ENCODE data around the gene MYL10. TPM values are rescaled to one million over a fixed set of nuclear protein-coding genes. Genes with fewer than 3 reads are reported as not detected.

The MYL10 gene
- total RNA-seq, 1 donor, result not detected

- no peak overlapping the region for H3K4me3 ChIP-seq (ENCODE audit: low read depth, low read length)
- TF ChIP-seq, protein P1, sequence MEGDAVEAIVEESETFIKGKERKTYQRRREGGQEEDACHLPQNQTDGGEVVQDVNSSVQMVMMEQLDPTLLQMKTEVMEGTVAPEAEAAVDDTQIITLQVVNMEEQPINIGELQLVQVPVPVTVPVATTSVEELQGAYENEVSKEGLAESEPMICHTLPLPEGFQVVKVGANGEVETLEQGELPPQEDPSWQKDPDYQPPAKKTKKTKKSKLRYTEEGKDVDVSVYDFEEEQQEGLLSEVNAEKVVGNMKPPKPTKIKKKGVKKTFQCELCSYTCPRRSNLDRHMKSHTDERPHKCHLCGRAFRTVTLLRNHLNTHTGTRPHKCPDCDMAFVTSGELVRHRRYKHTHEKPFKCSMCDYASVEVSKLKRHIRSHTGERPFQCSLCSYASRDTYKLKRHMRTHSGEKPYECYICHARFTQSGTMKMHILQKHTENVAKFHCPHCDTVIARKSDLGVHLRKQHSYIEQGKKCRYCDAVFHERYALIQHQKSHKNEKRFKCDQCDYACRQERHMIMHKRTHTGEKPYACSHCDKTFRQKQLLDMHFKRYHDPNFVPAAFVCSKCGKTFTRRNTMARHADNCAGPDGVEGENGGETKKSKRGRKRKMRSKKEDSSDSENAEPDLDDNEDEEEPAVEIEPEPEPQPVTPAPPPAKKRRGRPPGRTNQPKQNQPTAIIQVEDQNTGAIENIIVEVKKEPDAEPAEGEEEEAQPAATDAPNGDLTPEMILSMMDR (IDR thresholded peaks at IDR 0.05; ENCODE audit: insufficient read depth, low read depth, low read length), result no peak
- DNase-seq (ENCODE audit: low read depth), result peak; percentile 87
These were observed 40.8 kb downstream of the MYL10 start for GRCh38 chr7:101588131-101588935.

GRCh38 chr7:101586906-101587677 is 42.0 kb downstream of the MYL10 start:
- no peak for DNase-seq (ENCODE audit: low read depth)
- TF ChIP-seq, protein P1 (IDR thresholded peaks at IDR 0.05; ENCODE audit: insufficient read depth, low read depth, low read length), result no peak
- no peak overlapping the region for H3K4me3 ChIP-seq (ENCODE audit: low read depth, low read length)

DNA sequence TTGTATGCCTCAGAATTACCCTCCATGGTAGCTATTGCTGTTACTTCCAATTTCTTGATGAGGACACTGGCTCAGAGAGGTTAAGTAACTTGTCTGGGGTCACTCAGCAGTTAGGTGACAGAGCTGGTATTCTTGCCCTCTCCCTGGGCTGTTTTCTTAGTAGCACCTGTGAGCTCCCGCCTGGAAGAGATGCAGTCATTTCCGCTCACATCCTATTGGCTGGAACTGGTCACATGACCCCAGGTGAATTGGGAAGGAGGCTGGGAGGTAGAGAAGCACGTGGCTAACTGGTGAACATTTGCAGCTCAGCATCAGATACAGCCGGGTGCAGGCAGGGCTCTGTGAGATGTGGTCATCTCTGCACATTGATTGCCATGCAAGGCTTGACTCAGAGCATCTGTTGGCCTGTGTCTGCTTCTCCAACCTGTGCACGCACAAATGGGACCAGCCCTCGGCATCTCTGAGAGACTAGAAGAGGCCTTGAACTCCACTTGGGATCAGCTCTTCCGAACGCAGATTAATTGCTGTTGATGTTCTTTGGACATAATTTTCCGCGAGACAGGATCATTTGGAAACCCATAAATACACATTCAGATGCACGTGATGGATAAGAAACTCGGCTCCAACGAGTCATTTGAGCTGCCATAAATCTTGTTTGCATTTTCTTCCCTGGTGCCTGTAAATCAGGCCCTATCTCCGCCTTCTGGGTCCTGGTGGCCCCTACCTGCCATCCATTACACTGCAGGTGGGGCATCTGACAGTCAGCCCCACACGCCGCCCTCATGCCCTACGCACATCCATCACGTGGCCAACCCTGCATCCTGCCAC is 42.8 kb downstream of the MYL10 start:
- no peak for DNase-seq (ENCODE audit: low read depth)
- TF ChIP-seq, protein P1 (IDR thresholded peaks at IDR 0.05; ENCODE audit: insufficient read depth, low read depth, low read length), result no peak
- no peak overlapping the region for H3K4me3 ChIP-seq (ENCODE audit: low read depth, low read length)

- TF ChIP-seq, protein P1 (IDR thresholded peaks at IDR 0.05; ENCODE audit: insufficient read depth, low read depth, low read length), result no peak
- no peak for DNase-seq (ENCODE audit: low read depth)
- no peak overlapping the region for H3K4me3 ChIP-seq (ENCODE audit: low read depth, low read length)
These were observed 46.1 kb downstream of the MYL10 start for GRCh38 chr7:101582971-101583370.

- peak; percentile 21 for DNase-seq (ENCODE audit: low read depth)
- no peak overlapping the region for H3K4me3 ChIP-seq (ENCODE audit: low read depth, low read length)
- TF ChIP-seq, protein P1 (IDR thresholded peaks at IDR 0.05; ENCODE audit: insufficient read depth, low read depth, low read length), result no peak
These were observed 47.2 kb downstream of the MYL10 start for GRCh38 chr7:101581891-101582290.

- TF ChIP-seq, protein P1 (IDR thresholded peaks at IDR 0.05; ENCODE audit: insufficient read depth, low read depth, low read length), result no peak
- DNase-seq (ENCODE audit: low read depth), result no peak
- H3K4me3 ChIP-seq (ENCODE audit: low read depth, low read length), result no peak overlapping the region
These were observed 48.5 kb downstream of the MYL10 start for GRCh38 chr7:101580596-101580995.
